GM19328 (cell line): Measurements from ENCODE around the gene COL23A1.

Experiments used
- ATAC-seq: cut with Tn5 transposase; IDR thresholded peaks from one replicate; pipeline ENCODE4 v1.9.1; 2021; ENCODE audit warnings: mild to moderate bottlenecking, moderate library complexity; ENCODE audit not compliant: unreplicated experiment

The COL23A1 gene

DNA sequence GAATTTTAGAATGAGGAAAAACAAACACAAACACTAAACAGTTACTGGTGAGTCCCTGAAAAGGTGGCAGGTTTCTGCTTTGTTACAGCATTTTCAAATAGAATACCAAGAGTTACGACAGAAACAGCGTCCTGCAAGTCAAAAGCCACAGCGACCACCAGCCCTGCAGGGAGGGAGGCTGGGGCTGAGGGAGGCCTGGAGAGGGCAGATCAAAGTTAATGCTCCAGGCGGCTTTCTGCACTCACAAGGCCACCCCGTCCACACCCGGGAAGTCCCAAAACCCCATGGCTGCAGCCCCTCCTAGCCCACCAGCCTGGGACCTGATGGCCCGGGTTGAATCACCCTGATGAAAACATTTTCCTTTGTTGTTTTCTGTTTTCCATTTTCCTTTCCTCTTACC is 29.3 kb downstream of the COL23A1 start:
- ATAC-seq = no peak

DNA sequence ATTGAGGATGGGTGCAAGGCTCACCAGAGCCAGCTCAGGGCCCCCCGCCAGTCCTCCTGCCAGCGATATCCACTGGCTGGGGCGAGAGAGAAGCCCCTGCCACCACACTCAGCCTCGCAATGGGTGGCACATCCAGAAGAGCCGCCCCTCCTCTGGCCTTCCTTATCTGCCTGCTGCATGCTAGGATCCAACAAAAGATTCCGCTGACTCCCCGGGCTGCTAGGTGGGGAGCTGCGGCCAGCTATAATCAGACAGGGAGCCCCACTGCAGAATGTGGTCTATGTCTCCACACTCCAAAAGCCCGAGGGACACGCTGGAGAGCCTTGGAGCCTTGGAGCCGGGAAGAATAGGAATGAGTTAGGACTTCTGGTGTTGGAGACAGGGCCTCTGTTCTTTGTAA is 32.8 kb downstream of the COL23A1 start:
- no peak for ATAC-seq

DNA sequence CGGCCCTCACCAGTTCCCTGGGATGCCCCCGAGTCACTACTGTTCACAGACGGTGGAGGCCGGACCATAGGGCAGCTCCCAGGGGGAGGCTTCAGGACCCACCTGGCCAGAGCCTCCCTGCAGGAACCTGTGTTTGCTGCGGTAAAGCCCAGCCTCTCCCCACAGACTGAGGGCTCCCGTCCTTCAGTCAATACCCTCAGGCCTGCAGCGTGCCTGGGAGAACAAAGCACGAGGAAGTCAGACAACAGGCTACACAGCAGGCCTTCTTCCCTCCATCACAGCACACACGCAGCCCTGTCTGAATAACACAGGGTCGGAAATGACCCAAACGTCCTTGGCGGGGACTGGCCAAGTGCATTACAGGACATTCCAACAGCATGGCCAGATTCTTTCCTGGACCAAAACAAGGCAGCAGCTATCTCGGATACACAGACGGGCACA is 34.4 kb downstream of the COL23A1 start:
- ATAC-seq = no peak

DNA sequence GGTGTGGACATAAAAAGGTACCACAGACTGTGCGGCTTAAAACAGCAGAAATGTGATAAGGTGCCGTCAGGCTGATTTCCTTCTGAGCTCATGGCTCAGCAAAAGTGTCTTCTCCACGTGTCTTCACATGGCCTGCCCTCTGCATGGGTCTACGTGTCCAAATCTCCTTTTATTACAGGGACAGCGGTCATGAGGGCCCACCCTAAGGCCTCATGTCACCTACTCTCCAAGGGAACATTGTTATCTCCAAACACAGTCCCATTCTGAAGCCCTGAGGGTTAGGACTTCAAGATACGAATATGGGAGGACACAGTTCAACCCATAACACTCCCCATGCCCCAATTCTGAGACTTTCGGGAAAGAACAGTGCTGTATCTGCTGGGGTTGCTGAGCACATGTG is 35.2 kb downstream of the COL23A1 start:
- no peak for ATAC-seq

DNA sequence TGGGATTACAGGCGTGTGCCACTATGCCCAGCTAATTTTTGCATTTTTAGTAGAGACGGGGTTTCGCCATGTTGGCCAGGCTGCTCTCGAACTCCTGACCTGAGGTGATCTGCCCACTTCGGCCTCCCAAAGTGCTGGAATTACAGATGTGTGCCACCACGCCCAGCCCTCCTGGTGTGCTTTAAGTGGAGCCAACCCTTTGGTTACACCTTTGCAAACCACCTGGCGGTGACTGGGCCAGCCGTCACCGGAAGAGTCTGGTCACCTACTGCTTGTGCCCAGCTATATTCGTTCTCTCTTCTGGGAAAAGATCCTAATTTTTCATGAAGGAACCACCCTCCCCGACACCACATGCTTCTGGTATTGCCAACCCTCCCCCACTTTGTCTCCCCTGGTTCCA is 35.9 kb downstream of the COL23A1 start:
- no peak for ATAC-seq

DNA sequence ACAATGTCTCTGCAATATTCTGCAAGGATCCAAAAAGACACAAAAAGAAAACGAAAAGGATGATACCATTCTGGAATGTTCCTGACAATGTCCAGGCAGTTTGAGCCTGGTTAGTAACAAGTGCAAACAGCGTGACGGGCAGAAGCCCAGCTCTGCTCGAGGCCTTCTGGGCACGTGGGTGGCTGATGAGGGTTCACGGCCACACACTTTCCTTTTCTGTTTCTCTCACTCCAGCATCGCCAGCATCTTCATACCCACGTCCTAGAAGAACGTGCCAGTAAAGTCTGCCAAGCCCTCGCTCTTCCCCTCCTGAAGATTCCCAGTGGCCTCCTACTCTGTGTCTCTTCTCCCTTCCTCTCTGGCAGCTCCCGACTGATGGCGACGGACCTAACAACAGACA is 36.7 kb downstream of the COL23A1 start:
- no peak for ATAC-seq

DNA sequence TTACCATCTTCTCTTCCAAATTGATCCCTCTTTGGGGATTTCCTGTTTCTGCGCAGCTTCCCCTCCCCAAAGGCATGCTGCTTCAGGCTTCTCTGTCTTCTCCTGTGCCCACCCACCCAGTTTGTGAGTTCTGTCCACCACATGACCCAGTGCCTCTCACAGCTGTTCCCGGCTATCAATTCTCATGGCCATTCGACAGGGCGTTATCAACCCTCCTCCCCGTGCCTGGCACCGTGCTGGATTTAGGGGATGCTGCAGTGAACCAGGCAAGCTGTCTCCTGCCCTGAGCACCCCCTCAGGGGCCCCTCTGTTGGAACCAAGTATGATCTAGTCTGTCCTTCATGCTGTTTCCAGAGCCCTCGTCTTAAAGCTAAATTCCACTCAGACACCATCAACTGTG is 38.7 kb downstream of the COL23A1 start:
- ATAC-seq = no peak

DNA sequence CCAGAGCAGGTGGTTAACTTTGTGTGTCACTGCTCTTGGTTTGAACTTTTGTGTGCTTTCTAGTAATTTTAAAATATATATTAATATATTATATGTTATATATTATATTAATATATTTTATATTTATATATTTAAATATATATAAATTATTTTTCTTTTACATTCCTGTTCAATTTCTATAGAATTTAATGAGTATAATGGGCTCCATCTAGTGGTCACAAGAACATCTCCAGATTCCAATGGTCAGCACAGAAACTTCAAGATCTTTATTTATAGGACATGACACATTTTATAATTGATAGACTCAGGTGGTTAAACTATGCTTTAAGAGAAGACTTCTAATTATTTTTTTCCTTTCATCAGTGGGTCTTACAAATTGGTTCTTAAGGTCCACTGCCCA is 39.1 kb downstream of the COL23A1 start:
- ATAC-seq = no peak

DNA sequence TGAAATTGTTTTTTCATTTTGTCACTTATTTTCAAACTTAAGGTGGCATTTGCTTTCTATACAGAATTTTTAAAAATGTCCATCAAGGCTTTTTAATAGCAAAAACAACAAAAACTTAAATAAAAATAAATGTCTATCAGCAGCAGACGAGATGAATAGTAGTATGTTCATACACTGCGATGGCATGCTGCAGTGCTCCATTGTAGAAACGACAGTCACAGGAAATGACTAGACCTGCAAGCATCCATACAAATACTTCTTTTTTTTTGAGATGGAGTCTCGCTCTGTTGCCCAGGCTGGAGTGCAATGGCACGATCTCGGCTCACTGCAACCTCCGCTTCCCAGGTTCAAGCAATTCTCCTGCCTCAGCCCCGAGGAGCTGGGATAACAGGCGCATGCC is 41.4 kb downstream of the COL23A1 start:
- ATAC-seq = no peak

DNA sequence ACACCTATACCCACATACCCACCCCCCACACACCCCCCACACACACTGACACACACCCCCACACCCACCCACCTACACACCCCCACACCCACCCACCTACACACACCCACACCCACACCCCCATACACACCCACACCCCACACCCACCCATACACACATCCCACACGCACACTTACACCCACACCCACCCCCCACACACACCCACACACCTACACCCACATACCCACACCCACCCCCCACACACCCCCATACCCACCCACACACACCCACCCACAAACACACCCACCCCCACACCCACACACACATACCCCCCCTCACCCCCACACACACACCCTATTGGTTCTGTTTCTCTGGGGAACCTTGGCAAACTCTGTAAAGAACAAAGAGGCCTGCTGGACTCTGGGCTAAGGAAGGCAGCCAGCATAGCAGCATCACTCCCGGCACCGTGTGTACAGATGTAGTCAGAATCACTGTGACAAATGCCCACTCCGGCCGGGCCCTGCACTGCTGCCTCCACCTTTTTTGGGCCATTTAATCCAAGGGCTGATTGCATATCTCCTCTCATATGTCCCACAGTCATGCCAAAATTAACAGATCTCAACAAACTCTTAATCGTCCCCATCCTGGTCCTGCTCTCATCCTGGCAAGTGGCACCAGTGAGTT is 42.3 kb downstream of the COL23A1 start:
- no peak for ATAC-seq

DNA sequence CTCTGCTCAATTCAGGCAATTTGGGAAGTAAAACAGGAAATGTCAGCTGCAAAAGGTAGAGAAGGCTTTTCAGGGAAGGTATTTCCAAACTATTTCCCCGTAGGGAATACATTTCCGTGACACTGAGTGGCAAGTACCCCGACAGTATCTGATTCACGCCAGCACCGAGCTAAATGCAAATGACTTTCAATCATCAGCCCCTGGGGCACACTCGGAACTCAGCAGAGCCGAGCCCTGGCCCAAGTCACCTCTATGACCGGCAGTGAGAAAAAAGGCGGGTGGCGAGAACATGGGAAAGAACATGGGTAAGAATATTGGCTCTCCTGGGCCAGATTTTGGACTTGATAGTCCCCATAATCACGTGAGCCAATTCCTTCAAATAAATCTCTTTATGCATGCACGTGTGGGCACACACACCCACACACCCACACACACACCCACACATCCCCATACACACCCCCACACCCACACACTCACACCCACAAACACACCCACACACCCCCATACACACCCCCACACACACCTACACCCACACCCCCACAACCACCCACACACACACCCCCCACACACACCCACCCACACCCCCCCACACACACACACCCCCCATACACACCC is 43.0 kb downstream of the COL23A1 start:
- ATAC-seq = no peak

DNA sequence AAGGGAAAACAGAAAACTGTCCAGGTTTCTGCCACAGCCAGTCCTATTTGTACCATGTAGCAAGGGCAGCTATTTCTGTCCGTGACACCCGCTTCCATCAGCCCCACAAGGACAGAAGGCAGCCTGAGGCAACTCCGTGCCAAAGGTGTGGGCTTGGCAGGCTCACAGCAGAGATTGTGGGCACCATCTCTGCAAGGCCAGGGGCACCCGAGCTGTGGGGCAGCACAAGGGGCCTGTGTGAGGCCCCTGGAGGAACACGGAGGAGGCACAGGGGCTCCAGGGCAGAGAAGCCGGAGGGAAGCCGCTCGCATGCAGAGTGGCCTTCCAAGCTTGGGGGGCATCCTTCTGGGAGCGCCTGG is 43.5 kb downstream of the COL23A1 start:
- no peak for ATAC-seq

DNA sequence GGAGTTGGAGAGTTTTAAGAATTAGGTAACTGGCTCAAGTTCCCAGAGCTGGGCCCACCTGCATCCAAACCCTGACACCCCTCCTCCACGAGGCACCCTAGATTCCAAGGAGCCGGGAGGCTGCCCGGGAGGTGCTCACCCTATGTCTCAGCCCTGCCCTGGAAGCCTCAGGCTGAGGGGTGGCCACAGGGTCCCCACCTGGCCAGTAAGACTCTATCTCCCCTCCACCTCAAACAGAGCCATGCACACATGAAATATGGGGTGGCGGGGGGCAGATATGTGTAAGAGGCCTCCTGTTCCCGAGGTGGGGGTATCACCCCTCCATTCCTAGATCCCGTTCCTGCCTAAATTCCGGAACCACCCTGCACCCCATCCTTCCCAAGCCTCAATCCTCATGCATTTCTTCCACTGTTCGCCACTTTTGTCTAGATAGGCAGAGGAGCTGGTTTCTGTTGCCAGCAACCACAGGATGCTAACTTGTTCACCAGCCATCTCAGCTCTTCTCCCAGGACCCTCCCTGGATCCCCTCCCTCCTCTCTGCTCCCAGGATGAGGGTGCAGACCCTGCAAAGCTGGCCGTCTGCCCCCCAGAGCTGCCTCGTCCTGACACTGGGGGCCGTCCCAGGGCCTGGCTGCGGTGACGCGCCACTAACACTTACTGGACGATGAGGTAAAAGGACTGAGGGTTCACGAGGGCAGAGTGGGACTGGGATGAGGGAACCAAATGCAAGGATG is 44.1 kb downstream of the COL23A1 start:
- no peak for ATAC-seq

DNA sequence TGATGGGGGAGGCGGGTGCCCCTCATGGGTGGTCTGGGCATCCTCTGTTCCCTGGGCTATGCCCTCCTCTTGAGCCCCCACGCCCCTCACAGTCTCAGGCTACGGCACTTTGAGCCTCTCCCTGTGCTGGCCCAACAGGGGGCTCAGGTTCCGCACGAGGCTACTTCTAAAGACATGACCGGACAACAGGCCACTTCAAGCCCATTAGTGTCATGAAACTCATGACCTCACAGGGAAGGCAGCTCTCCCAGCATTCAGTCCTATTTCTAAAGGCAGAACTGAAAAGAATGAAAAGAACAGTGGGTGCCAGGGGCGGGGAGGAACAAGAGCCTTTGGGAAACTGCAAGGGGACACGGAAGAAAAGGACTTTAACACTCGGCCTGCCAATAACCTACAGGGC is 45.0 kb downstream of the COL23A1 start:
- no peak for ATAC-seq

DNA sequence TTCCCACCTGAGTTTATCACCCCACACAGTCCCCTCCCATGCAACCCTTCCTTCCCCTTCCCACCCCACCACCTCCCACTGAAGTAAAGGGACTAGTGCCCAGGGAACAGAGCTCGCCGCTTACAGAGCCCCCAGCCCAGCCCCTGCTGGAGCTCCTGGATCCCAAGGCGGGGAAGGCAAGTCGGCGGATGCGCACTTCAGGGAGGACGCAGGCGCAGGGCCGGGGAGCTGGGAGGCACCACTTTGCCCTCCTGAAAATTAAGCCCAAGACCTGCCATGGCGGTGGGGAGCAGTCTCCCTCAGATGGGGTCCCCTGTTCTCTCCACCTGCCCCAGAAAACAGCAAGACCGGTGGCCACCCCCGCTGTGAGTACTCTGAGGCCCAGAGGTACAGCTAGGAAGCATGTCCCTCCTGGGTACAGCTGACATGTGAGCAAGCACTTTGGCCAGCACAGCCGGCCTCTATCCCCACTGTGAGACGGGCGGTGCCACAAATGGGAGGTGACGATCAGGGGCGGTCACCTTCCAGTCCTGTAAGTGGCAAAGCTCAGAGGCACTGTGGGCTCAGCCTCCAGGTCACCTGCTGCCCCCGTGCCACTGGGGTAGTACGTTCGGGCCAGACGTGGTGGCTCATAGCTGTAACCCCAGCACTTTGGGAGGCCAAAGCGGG is 45.9 kb downstream of the COL23A1 start:
- ATAC-seq = no peak

DNA sequence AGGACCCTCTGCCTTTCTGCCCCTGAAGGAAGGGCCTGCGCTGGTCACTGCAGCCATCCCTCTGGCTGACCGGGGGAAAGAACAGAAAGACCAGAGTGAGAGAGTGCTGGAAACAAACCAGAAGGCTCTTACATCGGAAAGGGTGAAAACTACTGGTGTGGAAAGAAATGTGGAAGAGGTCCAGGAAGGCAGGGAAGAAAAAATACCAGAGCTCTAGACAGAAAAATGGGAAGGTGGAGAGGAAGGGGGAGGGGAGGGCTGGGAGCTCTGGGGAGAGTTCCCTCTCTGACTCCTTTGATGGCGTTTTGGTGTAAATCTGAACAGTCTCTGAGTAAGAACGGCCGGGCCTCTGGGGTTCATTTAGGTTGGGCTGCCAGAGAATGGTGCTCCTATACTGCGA is 47.7 kb downstream of the COL23A1 start:
- ATAC-seq = no peak

DNA sequence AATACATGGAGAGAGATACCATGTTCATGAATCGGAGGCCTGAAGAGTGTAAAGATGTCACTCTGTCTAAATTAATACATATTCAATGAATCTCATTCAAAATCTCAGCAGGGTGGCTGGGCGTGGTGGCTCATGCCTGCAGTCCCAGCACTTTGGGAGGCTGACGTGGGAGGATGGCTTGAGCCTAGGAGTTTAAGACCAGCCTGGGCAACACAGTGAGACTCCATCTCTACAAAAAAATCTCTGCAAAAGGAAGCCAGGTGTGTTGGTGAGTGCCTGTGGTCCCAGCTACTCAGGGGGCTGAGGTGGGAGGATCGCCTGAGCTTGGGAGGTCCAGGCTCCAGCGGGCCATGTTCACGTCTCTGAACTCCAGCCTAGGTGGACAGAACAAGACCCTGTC is 49.7 kb downstream of the COL23A1 start:
- ATAC-seq = no peak

DNA sequence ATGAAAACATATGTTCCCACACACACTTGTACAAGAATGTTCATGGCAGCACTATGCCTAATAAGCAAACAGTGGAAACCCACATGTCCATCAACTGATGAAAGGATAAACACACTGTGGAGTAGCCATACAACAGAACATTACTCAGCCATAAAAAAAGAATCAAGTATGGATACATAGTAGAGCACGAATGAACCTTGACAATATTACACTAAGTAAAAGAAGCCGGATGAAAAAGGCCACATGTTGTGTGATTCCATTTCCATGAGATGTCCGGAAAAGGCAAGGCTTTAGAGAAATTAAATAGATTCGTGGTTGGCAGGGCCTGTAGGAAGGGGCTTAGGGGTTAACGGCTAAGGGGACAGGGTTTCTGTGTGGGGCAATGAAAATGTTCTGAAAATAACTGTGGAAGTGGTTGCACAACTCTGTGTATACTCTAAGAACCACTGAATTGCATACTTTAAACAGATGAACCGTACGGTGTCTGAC is 51.4 kb downstream of the COL23A1 start:
- ATAC-seq = no peak

DNA sequence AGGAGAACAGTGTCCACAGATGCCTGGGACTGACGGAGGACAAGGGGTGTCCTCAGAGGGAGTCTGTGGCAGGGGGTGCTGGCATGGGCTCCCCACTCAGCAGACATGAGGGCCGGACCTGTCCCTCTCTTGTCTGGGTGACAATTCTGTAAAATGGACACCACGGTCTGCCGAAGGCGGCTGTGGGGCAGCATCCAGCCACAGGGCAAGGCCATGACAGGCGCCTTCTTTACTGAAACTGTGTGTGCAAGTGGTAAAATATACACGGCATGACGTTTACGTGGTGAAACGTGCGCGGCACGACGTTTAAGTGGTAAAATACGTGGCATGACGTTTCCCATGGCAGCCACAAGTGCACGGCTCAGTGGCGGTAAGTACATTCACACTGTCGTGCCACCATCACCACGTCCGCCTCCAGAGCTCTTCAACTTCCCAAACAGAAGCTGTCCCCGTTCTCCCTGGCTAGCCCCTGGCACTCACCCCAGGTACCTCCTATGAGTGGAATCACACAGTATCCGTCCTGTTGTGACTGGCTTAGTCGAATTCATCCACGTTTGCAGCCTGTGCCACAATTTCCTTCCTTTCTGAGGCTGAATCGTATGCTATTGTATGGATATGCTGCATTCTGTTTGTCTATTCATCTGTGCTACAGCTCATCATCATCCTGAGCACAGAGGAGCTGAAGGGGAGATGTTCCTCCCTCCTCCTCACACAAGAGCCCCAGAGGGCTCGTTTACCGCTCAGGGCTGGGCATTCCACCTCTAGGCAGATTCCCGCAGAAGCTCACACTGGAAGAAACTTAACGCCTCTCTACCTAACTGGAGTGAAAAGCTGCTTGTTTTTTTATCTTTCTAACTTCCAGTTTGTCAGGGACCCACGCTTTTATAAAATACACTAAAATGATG is 52.5 kb downstream of the COL23A1 start:
- no peak for ATAC-seq

DNA sequence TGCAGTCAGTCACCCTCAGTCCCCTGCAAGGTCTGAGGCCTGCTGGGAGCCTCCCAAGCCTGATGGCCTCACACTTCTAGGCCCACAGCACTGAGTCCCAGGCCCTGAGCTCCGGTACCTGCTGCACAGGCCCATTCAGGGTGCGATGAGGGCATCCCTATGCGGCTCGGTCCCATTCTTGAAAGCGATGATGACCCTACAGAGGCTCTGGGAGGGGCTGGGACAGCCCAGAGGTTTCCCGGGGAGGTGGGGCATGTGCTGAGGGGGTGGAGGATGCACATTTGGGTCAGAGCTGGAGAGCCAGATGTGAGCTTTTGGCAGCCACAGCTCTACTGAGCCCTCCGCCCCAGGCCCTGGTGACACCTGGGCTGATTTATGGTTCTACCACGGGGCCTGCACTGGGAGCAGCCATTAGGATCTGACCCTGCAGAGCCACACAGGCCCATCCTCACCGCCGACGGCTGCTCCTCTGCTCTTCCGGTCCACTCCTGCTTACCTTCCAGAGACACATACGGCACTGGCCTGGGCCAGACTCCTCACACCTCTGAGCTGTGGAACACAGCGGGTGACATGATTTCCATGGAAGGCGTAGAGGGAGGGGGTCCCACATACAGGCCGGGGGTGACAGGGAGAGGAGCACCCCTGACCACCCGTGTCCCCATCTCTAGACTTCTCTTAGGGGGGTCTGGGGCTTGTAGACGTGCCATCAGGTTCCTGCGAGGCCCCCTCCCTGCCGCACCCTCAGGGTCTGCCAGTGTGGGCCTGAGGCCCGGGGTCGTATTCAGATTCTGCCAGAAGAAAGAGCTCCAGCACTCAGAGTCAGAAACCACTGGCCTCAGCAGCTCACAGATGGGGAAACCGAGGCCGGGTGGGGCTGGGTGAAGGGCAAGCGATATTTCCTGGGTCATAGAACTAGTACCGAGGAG is 53.4 kb downstream of the COL23A1 start:
- no peak for ATAC-seq
